Endothelial cell (in vitro differentiated cells): ENCODE data around the gene TBC1D16. TPM values are rescaled to one million over a fixed set of nuclear protein-coding genes. Genes with fewer than 3 reads are reported as not detected.

Experiments
- DNase-seq: peaks from one replicate; pipeline ENCODE4 v3.0.0; 2021; ENCODE audit warnings: low spot score
- H3K27ac Mint-ChIP-seq: one replicate; pipeline ENCODE4 v1.8.0; 2021; ENCODE audit warnings: mixed read lengths, inconsistent platforms; ENCODE audit not compliant: unreplicated experiment
- H3K27me3 Mint-ChIP-seq: one replicate; pipeline ENCODE4 v1.8.0; 2021; ENCODE audit warnings: mild to moderate bottlenecking, moderate library complexity, mixed read lengths, inconsistent platforms; ENCODE audit not compliant: unreplicated experiment
- H3K36me3 Mint-ChIP-seq: one replicate; pipeline ENCODE4 v1.8.0; 2021; ENCODE audit warnings: mild to moderate bottlenecking, low read depth, mixed read lengths, inconsistent platforms; ENCODE audit not compliant: unreplicated experiment
- H3K4me1 Mint-ChIP-seq: one replicate; pipeline ENCODE4 v1.8.0; 2021; ENCODE audit warnings: mild to moderate bottlenecking, mixed read lengths, inconsistent platforms; ENCODE audit not compliant: unreplicated experiment
- H3K4me3 Mint-ChIP-seq: one replicate; pipeline ENCODE4 v1.8.0; 2021; ENCODE audit warnings: mild to moderate bottlenecking, mixed read lengths, inconsistent platforms; ENCODE audit not compliant: unreplicated experiment
- H3K9me3 Mint-ChIP-seq: one replicate; pipeline ENCODE4 v1.8.0; 2021; ENCODE audit warnings: mixed read lengths, inconsistent platforms; ENCODE audit not compliant: unreplicated experiment
- CTCF ChIP-seq: fragments of 200-600 bp; sonication (generic); IDR thresholded peaks from one replicate; pipeline ENCODE4 v1.5.0; 2021; ENCODE audit warnings: antibody characterized with exemption; ENCODE audit not compliant: unreplicated experiment
- total RNA-seq: library from RNA; stranded (reverse); fragmentation: NEBNext Ultra II Directional; extraction: Animal tissue kit (Norgen Biotek cat#: 25700); gene quantifications from one replicate; pipeline ENCODE4 v1.2.1, GENCODE V29; 2021; ENCODE audit not compliant: unreplicated experiment

TBC1D16 gene
- total RNA-seq, 1 donor from 2014 or later: 126 TPM

GRCh38 chr17:79946352-79947231 is 89.1 kb downstream of the TBC1D16 start:
- DNase-seq: no peak
- peaks cover 30% of the 10 kb centered on the region for H3K36me3 Mint-ChIP-seq
- peaks cover 12% of the 10 kb centered on the region for H3K27me3 Mint-ChIP-seq
- no peak overlapping the region for H3K4me3 Mint-ChIP-seq
- no peak overlapping the region for H3K27ac Mint-ChIP-seq
- no peak for TF ChIP-seq CTCF
- H3K9me3 Mint-ChIP-seq: no peaks in the 10 kb centered on the region
- peaks cover 7% of the 10 kb centered on the region for H3K4me1 Mint-ChIP-seq

- H3K9me3 Mint-ChIP-seq: no peaks in the 10 kb centered on the region
- H3K4me1 Mint-ChIP-seq: peaks cover under 1% of the 10 kb centered on the region
- no peak overlapping the region for H3K4me3 Mint-ChIP-seq
- peak overlapping the region; percentile 48 for H3K27ac Mint-ChIP-seq
- DNase-seq: no peak
- TF ChIP-seq CTCF: no peak
- peaks cover 14% of the 10 kb centered on the region for H3K27me3 Mint-ChIP-seq
- H3K36me3 Mint-ChIP-seq: peaks cover 26% of the 10 kb centered on the region
Measured at GRCh38 chr17:79945591-79946255, 89.9 kb downstream of the TBC1D16 start.

GRCh38 chr17:79944821-79945391 is 90.8 kb downstream of the TBC1D16 start:
- Mint-ChIP-seq H3K4me3 (no peak overlapping the region), H3K4me1 (no peaks in the 10 kb centered on the region), H3K9me3 (no peaks in the 10 kb centered on the region), H3K27ac (no peak overlapping the region), H3K36me3 (peaks cover 29% of the 10 kb centered on the region), H3K27me3 (peaks cover 14% of the 10 kb centered on the region)
- no peak for DNase-seq
- no peak for TF ChIP-seq CTCF

- Mint-ChIP-seq H3K36me3 (peaks cover 25% of the 10 kb centered on the region), H3K27ac (no peak overlapping the region), H3K4me3 (peak overlapping the region; percentile 68), H3K4me1 (no peaks in the 10 kb centered on the region), H3K27me3 (peaks cover 17% of the 10 kb centered on the region), H3K9me3 (no peaks in the 10 kb centered on the region)
- no peak for DNase-seq
- no peak for TF ChIP-seq CTCF
Measured at GRCh38 chr17:79944251-79944812, 91.3 kb downstream of the TBC1D16 start.
